ENCODE data around the gene UBASH3B.

UBASH3B gene

DNA sequence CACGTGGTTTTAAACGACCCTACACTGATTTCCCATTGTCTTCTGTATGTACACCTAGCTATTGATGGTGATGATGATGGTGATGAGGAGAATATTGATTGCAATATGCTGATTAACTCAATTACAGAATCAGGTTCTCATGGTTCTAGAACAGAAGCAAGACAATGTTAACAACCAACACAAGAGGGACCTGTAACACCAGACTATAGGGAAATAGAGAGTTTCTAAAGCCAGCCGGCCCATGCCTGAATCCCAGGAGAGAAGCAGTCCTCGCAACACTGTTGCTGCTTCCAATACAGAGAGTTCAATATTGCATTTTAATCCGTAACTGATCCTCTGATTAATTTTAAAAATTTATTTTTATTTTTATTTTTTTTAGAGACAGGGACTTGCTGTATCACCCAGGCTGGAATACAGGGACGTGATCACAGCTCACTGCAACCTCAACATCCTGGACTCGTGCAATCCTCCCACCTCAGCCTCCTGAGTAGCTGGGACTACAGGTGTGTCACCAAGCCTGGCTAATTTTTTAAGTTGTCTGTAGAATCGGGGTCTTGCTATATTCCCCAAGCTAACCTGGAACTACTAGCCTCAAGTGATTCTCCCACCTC is 22.2 kb upstream of the UBASH3B start:
- DNase-seq (ENCODE audit: low spot score) = peak; percentile 30
- CTCF ChIA-PET = interaction anchor here (0.5 to 1.8 kb wide), 7 partner anchors 16 to 228 kb away, joined by 3 to 4 read pairs (median 4); no protein-coding TSS in a partner anchor
- TF ChIP-seq, protein P1, sequence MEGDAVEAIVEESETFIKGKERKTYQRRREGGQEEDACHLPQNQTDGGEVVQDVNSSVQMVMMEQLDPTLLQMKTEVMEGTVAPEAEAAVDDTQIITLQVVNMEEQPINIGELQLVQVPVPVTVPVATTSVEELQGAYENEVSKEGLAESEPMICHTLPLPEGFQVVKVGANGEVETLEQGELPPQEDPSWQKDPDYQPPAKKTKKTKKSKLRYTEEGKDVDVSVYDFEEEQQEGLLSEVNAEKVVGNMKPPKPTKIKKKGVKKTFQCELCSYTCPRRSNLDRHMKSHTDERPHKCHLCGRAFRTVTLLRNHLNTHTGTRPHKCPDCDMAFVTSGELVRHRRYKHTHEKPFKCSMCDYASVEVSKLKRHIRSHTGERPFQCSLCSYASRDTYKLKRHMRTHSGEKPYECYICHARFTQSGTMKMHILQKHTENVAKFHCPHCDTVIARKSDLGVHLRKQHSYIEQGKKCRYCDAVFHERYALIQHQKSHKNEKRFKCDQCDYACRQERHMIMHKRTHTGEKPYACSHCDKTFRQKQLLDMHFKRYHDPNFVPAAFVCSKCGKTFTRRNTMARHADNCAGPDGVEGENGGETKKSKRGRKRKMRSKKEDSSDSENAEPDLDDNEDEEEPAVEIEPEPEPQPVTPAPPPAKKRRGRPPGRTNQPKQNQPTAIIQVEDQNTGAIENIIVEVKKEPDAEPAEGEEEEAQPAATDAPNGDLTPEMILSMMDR (conservative IDR thresholded peaks at IDR 0.05; ENCODE audit: low read depth) = no peak; the same call in 1 of the 2 replicates
- POLR2A ChIA-PET (ENCODE audit: low non-redundant PET) = no interaction called here
- H3K27ac ChIP-seq = no peak overlapping the region

DNA sequence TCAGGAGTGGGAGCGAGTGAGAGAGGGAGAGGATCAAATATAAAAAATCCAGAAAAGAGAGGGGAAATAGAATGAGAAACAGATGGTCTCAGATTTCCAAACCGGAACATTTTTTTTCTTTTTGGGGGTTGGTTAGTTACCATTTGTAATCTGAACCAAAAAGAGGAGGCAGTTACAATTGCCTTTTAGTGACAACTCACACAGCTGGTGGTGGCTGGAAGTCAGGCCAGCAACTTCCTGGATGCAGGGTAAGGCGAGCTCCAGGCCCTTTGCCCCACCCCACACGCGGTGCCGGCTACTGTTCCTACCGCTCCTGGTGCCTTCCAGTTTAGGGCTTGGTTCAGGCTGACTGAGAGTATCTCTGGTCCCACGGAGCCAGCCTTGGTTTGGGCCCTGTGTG is 21.0 kb upstream of the UBASH3B start:
- CTCF ChIA-PET = interaction anchor here (0.7 kb wide), 1 partner anchor 229 kb away, joined by 3 read pairs; no protein-coding TSS in a partner anchor
- DNase-seq (ENCODE audit: low spot score) = no peak
- POLR2A ChIA-PET (ENCODE audit: low non-redundant PET) = no interaction called here
- H3K27ac ChIP-seq = no peak overlapping the region
- TF ChIP-seq, protein P1 (conservative IDR thresholded peaks at IDR 0.05; ENCODE audit: low read depth) = no peak

DNA sequence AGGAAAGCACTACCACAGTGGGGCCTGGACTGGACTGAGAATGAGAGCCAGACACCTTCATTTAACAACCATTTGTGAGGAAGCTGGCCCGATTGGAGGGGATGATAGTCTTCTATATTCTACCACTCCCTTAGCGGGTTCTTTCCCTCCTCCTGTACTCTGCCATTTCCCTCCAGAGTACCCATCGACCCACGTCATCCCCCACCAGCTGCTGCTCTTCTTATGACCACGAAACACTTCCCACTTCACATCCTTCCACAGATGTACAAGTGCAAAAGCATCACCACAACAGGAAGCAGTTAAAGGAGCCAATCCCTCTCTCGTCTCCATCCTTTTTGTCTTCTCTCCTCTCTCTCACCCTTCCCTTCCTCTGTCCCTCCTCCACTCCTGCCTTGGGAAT is 18.0 kb upstream of the UBASH3B start:
- ChIA-PET POLR2A (ENCODE audit: low non-redundant PET) (no interaction called here), CTCF (interaction anchor here (0.5 kb wide), 1 partner anchor 25 kb away, joined by 3 read pairs; no protein-coding TSS in a partner anchor)
- H3K27ac ChIP-seq = no peak overlapping the region
- TF ChIP-seq, protein P1 (conservative IDR thresholded peaks at IDR 0.05; ENCODE audit: low read depth) = no peak
- no peak for DNase-seq (ENCODE audit: low spot score)

DNA sequence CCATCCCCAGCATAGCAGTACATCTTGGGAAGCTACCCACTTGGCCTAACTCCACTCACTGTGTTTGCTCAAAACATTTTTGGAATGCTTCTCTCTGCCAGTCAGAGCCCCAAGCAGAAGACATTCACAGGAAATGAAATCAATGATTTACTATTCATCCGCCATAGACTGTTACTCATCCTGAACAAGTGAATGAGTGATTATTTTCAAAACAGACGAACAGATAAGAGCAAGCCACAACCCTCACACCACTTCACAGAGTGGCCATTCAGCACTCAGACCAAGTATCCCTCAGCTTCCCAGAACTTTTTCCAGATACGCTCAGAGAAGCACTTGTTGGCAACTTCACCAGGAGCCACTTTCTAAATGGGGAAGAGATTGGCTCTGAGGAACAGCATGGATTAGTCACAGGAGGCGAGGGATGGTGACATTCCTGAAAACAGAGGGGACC is 13.0 kb upstream of the UBASH3B start:
- H3K27ac ChIP-seq = no peak overlapping the region
- peak; percentile 61 for DNase-seq (ENCODE audit: low spot score)

DNA sequence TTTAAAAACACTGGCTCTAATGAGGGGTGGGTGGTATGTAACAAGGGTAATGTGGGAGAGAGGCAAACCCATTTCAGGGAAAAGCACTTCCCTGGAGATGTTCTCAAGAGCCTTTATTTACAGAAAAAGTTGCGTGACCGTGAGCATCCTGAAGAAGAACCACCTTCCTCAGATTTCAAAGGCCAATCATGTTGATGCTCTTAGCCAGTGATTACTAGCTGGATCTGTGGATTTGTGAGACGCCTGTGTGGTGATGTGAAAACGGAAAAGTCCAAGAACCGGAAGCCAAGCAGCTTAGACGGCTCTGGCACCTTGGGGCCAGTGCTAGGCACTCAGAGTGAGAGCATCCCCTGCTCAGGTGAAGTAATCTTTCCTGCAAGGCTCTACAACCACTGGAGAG is 12.6 kb upstream of the UBASH3B start:
- TF ChIP-seq, protein P1 (conservative IDR thresholded peaks at IDR 0.05; ENCODE audit: low read depth) = no peak
- no peak overlapping the region for H3K27ac ChIP-seq
- ChIA-PET POLR2A (ENCODE audit: low non-redundant PET) (no interaction called here), CTCF (interaction anchor here (0.7 kb wide), 1 partner anchor 1031 kb away, joined by 3 read pairs; no protein-coding TSS in a partner anchor)
- DNase-seq (ENCODE audit: low spot score) = no peak

More for the DNA sequence above, 13.0 kb upstream of the UBASH3B start:
- TF ChIP-seq, protein P1 (conservative IDR thresholded peaks at IDR 0.05; ENCODE audit: low read depth) = no peak
- ChIA-PET CTCF (interaction anchor here (0.7 kb wide), 1 partner anchor 1030 kb away, joined by 3 read pairs; no protein-coding TSS in a partner anchor), POLR2A (ENCODE audit: low non-redundant PET) (no interaction called here)

DNA sequence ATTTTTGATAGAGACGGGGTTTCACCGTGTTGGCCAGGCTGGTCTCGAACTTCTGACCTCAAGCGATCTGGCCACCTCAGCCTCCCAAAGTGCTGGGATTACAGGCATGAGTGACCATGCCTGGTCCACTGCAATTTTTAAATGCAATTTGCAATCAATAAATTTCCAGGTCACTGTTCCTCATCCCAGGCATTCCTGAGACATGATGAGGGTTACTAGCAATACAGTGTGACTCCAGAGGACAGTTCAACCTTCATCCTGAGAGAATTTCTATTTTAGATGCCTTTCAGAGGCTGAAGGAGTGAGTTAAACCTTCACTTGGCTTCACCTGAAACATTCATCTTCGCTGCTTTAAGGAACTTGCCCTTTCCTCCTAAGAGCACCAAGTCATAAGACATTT is 9.7 kb upstream of the UBASH3B start:
- ChIA-PET CTCF (interaction anchor here (0.7 to 1.2 kb wide), 2 partner anchors 17 to 1164 kb away, joined by 3 to 5 read pairs; no protein-coding TSS in a partner anchor), POLR2A (ENCODE audit: low non-redundant PET) (no interaction called here)
- H3K27ac ChIP-seq = no peak overlapping the region
- TF ChIP-seq, protein P1 (conservative IDR thresholded peaks at IDR 0.05; ENCODE audit: low read depth) = no peak
- DNase-seq (ENCODE audit: low spot score) = no peak
